HG03060 (cell line): Measurements from ENCODE around the gene FBXO17.
"Not testable (repeated sequence)": the region's sequence is repeated elsewhere in the genome, so short reads cannot be mapped to it uniquely, and the experiment has no call there.

Experiments used
- ATAC-seq: cut with Tn5 transposase; IDR thresholded peaks from one replicate; pipeline ENCODE4 v1.9.1; 2021; ENCODE audit warnings: low read depth, moderate number of reproducible peaks; ENCODE audit not compliant: unreplicated experiment

The FBXO17 gene

DNA sequence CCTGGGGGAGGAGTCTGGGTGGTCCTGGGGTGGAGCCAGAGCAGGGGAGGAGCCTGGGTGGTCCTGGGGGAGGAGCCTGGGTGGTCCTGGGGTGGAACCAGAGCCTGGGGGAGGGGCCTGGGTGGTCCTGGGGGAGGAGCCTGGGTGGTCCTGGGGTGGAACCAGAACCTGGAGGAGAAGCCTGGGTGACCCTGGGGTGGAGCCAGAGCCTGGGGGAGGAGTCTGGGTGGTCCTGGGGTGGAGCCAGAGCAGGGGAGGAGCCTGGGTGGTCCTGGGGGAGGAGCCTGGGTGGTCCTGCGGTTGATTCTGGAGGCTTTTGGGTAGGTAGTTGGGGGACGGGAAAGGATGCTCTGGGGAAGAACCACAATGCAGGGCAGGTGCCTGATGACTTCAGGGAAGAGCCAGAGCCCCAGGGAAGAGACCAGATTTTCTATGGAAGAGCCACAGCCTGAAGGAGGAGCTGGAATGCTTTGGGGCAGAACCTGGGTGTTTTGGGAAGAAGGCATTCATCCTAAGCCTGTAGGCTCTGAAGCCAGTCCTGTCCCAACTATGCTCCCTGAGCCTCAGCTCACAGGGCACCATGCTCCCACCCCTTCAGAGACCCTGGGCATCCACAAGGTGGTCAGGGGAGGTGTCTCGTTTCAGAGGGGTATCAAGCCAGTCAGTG, 29.8 kb downstream of the FBXO17 start:
- no peak for ATAC-seq

DNA sequence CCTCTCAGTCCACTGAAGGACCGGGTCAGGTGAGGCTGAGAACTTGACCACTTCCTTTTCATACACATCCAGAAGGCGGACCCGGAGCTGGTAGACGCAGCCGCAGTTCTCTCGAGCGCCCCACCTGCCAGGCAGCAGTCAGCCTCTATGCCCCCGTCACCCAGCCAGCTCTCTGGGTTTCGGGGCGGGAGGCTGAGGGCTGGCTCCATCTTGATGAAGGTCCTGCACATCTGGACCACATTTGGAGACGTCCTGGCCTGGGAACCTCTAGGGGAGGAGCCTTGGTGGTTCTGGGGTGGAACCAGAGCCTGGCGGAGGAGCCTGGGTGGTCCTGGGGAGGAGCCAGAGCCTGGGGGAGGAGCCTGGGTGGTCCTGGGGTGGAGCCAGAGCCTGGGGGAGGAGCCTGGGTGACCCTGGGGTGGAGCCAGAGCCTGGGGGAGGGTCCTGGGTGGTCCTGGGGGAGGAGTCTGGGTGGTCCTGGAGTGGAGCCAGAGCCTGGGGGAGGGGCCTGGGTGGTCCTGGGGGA, 30.5 kb downstream of the FBXO17 start:
- ATAC-seq, result no peak

DNA sequence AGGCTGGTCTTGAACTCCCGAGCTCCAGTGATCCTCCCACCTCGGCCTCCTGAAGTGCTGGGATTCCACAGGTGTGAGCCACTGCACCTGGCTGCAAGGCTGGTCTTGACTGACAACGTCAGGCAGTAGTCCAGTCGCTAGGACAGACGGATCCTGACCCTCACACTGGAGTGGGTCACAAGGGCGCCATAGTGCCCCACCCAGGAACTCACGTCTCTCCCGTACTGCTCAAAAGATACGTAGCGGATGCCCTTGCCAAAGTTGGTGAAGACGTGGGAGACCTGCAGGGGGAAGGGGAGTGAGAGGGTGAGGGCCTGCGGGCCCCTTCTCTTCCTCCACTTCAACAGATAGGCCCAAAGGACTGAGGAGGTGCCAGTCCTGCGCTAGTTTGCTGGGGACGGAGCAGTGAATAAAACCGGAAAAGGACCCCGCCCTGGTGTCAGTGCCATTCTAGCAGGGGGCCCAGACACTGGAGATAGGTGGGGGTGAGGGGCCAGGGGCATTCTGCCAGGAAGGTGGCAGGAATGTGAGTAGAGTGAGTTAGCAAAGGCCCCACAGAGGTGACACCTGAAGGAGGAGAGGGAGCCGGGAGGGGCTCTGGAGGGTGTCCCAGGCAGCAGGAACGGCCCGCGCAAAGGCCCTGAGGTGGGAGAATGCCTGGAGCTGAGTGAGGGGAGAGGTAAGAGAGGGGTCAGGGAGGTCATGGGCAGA, 32.9 kb downstream of the FBXO17 start:
- ATAC-seq, result no peak

DNA sequence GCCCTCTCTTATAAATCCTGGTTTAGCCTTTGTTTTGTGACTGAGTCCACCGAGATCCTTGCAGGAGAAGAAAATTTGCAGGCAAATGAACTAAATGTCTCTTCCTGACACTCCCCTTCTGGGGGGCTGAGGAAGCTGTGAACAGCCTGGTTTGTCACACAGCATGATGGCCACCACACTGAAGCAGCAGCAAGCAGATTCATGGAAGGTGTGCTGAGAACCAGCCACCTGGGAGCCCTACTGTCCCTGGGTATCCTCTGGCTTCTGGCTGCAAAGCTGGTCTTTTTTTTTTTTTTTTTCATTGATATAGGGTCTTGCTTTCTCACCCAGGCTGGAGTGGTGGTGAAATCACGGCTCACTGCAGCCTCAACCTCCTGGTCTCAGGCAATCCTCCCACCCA, 33.6 kb downstream of the FBXO17 start:
- no peak for ATAC-seq

DNA sequence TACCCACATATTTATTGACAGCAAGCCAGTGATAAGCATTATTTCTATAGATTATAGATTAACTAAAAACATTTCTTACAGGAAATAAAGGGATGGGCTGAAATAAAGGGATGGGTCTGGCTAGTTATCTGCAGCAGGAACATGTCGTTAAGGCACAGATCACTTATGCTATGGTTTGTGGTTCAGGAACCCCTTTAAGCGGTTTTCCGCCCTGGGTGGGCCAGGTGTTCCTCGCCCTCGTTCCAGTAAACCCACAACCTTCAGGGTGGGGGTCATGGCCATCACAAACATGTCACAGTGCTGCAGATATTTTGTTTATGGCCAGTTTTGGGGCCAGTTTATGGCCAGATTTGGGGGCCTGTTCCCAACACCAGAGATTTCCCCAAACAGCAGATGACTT, 34.1 kb downstream of the FBXO17 start:
- ATAC-seq, result not testable (repeated sequence)

DNA sequence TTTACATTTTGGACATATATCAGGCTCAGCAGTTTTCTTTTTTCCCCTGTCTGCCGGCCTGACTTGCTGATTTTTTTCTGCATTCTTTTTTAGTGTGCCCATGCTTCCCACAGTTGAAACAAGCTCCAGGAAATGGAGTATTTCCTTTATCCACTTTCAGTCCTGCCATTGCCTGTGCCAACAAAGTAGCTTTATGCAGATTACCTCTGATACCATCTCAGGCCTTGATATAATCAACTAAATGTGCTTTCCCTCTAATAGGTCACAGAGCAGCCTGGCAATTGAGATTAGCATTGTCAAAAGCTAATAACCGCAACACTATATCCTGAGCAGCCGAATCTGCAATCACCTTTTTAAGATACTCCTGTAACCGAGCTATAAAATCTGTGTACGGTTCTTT, 35.6 kb downstream of the FBXO17 start:
- no peak for ATAC-seq

DNA sequence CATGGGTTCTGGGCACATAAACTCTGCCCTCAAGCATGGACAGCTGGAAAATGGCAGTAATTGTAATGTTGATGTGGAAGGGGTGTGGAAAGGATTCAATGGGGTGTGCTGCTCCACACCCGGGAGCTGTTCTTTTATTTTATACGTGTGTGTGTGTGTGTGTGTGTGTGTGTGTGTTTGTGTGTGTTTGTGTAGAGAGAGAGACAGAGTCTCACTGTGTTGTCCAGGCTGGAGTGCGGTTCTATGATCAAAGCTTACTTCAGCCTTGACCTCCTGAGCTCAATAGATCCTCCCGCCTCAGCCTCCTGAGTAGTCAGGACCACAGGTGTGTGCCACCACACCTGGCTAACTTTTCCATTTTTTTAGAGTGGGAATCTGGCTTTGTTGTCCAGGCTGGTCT, 42.0 kb downstream of the FBXO17 start:
- ATAC-seq, result no peak

DNA sequence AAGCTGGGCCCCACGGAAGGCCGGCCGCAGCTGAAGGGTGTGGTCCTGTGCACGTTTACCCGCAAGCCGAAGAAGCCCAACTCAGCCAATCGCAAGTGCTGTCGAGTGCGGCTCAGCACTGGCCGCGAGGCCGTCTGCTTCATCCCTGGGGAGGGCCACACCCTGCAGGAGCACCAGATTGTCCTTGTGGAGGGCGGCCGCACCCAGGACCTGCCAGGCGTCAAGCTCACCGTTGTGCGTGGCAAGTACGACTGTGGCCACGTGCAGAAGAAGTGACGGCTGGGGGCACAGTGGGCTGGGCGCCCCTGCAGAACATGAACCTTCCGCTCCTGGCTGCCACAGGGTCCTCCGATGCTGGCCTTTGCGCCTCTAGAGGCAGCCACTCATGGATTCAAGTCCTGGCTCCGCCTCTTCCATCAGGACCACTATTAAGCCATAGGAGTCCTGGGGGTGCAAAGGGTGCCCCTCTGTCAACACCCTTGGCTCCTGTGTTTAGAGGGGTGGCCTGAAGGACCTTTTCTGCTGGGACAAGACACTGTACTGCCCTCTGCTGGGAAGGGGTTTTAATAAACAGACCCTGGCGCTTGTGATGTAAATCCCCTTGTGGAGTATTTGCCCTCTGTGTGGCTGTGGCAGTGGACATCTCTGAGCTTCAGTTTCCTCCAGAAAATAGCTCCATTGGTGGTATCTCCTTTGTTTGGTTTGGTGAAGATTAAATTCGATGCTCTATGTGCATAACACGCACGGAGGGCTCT, 42.9 kb downstream of the FBXO17 start:
- ATAC-seq, result no peak

DNA sequence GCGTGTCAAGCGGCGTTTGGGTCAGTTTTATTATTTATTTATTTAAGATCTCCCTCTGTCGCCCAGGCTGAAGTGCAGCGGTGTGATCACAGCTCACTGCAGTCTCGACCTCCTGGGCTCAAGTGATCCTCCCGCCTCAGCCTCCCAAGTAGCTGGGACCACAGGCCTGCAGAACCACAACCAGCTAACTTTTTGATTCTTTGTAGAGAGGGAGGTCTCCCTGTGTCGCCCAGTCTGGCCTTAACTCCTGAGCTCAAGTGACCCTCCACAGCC, 44.1 kb downstream of the FBXO17 start:
- ATAC-seq, result no peak

DNA sequence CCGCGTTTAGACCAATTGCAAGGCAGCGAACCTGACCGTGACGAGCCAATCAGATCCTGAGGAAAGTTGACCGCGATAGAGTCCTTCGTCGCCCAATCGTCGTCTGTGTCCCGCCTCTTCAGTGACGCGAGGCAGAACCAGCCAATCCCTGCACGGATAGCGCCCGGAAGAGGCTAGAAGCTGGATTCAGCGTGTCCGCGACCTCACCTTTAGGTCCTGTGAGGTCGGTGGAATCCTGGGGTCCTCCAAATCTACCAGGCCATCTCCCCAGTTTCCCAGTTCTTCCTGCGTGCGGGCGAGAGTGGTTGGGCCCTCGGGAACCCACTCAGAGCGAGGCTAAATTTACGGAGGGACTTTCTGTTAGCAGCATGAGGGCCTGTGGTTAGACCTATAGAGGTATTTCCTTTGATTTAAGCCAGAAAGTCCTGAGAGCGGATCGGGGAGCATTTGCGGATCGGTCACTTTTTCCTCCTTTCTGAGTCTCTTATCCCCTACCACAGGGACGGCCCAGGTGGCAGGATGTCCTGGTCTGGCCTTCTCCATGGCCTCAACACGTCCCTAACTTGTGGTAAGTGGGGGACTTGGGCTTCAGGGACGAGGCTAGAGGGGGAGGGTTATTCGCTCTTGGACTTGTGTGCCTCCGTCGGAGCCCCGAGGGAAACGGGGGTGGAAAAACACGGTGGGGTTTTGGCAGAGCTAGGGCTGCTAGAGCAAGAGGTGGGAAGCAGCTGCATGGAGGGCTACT, 44.6 kb downstream of the FBXO17 start, which contains the start of gene MRPS12:
Gene MRPS12 (plus strand): TSS at position 169 of the 745 bp plus-strand sequence. CDS start 351 bp downstream, at position 520.
- ATAC-seq, result peak; percentile 78

DNA sequence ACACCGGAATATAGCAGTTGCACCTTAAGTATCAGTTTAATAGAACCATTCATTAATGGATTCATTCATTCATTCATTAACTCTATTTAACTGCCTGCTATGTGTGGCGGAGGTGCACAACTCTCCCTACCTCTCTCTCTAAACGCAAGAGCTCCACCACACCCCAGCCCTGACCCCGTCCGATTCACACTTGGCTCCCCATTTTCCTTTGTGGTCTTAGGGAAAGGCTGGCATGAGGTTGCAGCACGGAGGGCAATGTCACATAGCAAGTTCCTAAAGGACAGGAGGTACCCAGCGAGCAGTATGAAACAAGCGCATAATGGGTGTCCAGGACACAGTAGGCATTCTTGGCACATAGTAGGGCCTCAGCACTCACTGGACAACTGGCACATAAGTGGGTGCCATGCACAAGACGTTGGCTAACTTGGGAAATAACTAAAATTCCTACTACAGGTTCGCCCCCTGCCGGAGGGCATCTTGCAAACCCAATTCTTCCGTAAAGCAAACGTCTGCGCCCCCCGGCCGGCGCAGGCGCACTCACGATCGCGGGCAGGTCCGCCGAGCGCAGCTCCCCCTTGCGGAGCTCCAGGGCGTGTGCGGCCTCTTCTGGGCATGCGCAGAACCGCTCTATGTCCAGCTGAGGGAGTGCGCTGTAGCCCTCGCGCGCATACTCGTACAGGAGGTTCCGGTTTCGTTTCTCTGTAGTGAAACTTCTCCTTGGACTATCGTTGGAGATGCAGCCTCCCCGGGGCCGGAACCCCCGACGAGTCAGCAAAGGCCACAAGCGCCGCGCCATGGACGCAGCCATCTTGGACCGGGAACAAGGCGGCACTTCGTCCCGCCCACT, 45.4 kb downstream of the FBXO17 start, which contains the start of gene SARS2:
Gene SARS2 (minus strand): TSS at position 835 of the 847 bp plus-strand sequence. CDS start 27 bp downstream, at position 808.
- ATAC-seq, result peak; percentile 66

DNA sequence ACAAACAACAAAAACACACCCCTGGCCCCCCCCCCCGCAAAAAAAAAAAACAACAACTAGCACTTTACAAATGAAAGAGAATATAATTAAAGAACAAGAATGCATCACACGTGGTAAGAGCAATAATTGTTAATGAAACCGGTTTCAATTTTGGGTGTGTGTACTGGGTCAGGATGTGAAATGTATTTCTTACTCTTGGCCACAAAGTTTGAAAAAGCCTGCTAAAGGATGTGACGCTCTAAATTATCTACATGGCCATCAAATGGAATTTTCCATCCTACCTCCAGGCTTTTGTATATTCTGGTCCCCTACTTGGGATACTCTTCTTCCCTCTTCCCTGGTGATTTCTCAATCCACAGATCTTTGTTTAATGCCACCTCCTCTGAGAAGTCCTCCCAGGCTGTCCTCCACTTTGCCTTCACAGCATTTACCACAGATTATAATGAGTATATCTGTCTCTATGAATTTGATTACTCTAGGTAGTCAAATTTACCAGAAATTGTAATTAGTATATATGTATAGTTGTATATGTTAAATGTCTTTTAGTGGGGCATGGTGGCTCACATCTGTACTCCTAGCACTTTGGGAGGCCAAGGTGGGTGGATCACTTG, 47.0 kb downstream of the FBXO17 start:
- ATAC-seq, result no peak

DNA sequence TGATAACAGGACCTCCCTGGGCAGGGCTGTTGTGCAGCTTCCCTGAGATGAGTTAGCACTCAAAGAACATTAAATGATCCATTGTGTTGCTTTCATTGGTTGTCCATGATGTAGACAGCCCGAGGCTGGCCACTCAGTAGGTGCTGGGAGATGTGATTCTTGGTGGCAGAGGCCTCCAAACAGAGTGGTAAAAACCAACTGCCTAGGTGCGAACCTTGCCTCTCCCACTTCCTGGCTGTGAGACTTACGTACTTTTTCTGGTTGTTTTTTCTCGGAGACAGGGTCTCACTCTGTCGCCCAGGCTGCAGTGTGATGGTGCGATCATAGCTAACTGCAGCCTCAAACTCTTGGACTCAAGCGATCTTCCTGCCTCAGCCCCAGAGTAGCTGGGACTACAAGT, 51.2 kb downstream of the FBXO17 start:
- ATAC-seq, result no peak

DNA sequence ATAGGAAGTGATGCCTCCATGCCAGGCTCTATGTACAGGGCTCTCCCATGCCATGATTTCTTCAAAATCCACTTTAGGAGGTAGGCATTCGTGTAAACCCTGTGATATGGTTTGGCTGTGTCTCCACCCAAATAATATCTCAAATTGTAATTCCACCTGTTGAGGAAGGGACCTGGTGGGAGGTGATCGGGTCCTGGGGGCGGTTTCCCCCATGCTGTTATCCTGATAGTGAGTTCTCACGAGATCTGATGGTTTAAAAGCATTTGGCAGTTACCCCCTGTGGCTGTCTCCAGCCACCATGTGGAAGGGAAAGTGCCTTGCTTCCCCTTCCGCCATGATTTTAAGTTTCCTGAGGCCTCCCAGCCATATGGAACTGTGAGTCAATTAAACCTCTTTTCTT, 53.1 kb downstream of the FBXO17 start:
- ATAC-seq, result no peak

DNA sequence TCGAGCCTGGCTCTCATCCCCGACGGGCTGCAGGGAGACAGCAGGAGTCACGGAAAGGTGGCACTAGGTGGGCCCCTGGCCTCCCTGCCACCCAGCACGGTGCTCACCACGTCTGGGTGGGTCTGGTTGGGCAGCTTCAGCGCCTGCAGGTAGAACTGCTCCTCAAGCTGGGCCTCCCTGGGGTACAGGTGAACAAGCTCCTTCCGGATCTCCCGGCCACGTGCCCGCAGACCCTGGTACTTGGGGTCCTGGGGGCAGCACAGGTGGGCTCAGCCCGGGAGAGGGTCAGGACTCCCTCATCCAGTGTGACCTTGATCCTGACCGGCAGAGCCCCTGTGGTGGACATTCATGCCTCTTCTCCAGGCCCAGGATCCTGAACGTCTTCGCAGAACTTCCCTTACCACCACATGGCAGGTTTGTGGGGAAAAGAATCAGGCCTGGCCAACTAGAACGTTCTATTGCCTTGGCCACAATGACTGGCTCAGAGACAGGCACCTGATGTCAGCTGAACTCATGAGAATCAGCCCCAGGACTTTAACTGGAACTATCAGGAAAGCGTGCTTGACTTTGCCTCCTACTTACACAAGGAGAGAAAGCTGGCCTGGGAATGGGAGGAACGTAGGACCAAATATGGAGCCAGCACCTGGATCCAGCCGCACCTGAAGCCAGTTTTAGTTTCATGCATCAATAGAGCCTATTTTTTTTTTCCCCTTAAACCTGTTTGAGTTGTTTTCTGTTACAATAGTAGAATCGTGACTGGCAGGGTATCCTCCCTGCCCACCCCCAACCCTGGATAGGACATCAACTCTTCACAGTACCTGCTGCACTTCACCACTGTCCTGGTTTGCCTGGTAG, 53.9 kb downstream of the FBXO17 start:
- ATAC-seq, result no peak

DNA sequence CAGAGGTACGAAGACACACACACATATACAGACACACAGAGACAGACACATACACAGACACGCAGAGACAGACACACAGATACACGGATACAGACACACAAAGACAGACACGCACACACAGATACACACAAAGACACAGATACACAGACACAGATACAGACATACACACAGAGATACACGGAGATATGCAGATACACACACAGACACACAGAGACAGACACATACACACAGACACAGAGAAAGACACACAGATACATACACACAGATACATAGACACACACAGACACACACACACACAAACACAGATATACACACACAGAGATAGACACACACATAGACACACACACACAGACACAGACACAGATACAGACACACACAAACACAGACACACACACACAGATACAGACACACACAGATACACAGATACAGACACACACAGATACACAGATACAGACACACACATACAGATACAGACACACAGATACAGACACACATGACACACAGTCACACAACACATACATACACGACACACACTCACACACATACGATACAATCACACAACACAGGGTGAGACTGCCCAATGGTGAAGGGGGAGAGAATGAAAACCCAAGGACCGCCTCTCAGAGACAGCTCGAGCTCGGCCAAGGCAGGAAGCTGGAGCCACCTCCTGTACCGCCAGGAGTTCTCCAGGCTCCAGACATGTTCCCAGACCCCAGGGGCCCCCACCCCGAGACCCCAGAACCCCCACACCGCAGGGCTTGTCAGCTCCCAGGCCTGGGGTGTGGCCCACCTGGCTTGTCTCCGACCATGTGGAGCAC, 54.7 kb downstream of the FBXO17 start:
- no peak for ATAC-seq

DNA sequence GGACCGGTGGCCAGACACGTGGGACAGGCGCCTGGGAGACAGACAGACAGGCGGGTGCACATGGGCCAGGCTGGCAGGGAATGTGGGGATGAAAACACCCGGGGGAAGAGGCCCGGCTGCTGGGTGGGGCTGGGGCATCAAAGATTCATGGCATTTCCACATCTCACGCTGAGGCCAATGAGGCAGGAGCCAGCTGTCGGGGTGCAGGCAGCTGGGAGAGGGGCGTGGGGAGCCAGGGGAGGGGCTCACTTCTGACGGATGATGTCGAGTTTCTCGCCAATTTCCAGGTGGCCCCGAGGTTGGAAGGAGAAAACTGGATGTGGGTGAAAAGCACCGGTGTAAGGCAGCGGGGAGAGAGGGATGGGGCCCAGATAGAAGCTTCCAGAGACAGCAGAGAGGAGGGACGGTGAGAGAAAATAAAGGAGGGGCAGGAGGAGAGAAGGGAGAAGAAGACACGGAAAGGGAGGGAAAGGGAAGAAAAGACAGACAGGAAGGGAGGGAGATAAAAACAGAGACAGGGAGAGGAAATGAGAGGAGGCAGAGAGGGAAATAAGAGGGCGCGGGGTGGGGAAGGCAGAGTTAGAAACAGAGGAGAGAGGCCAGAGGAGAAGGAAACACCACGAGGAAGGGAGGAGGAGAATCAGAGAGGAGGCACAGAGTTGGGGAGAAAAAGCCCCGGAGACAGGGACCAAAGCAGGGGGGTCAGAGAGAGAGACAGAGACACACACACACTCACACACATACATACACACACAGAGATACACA, 55.5 kb downstream of the FBXO17 start:
- no peak for ATAC-seq
